Pancreas (tissue), 10 donors: Measurements from ENCODE around the gene MCTP2. TPM values are rescaled to one million over a fixed set of nuclear protein-coding genes. Genes with fewer than 3 reads are reported as not detected.

Source experiments
- ATAC-seq, 4 donors: fragments of 200-7000 bp; cut with Tn5 transposase; one replicate each; pipeline versions ENCODE4 v1.8.0 to v1.9.1; 2020; ENCODE audit warnings: mild to moderate bottlenecking in 4 of 4, moderate library complexity in 4 of 4
- DNase-seq, 6 donors: peaks; one replicate each; pipeline ENCODE4 v3.0.0-alpha.2; 2020
- FAIRE-seq: peaks from 2 replicates; lab custom pipeline; 2012; peaks lifted over from hg19 to GRCh38; lab: Jason Lieb, UNC
- H3K27ac ChIP-seq, 4 donors: fragments of 200-600 bp; sonication (generic); 1 replicate in 3 of 4; 2 replicates in 1 of 4; pipeline versions ENCODE4 v1.5.0 to v1.8.0; 2020
- H3K27me3 ChIP-seq, 4 donors: fragments of 200-600 bp; one replicate each; pipeline ENCODE4 v1.8.0; 2021
- H3K36me3 ChIP-seq, 3 donors: fragments of 200-600 bp; sonication (generic) in 1 of 3; one replicate each; pipeline versions ENCODE4 v1.5.0 to v1.8.0; 2020 to 2021
- H3K4me1 ChIP-seq, 3 donors: fragments of 200-600 bp; one replicate each; pipeline ENCODE4 v1.8.0; 2021
- H3K4me3 ChIP-seq, 4 donors: fragments of 200-600 bp; sonication (generic) in 2 of 4; one replicate each; pipeline versions ENCODE4 v1.5.0 to v1.8.0; 2020 to 2021
- H3K9me3 ChIP-seq, 4 donors: fragments of 200-600 bp; one replicate each; pipeline ENCODE4 v1.8.0; 2021
- CTCF ChIP-seq, 4 donors: fragments of 200-600 bp; sonication (generic) in 3 of 4; IDR thresholded peaks; one replicate each; pipeline versions ENCODE4 v1.5.0 to v1.8.0; 2021; ENCODE audit warnings: antibody characterized with exemption in 4 of 4
- whole genome bisulfite sequencing, 2 donors: extraction: QIAGEN DNeasy Blood & Tissue Kit; methylation state at CpG; one replicate each; pipeline ENCODE4 v1.1.7; 2013; 5-methylcytosine and 5-hydroxymethylcytosine counted together
- intact Hi-C, 3 donors: fragments of 100-400 bp; cut with DNase I; formaldehyde crosslinking; loops; one replicate each; pipeline versions ENCODE4 v1.11.1 to v1.14.2; 2022
- polyA plus RNA-seq, 2 donors: library from polyadenylated mRNA; stranded (reverse); fragments of 200-250 nt; gene quantifications; one replicate each; pipeline ENCODE4 v1.2.3, GENCODE V29; 2013
- total RNA-seq, 6 donors: library from RNA; stranded (reverse); fragmentation: NEBNext Ultra II Directional in 4 of 6; extraction: Animal tissue kit (Norgen Biotek cat#: 25700) in 4 of 6; gene quantifications; one replicate each; pipeline versions ENCODE4 v1.2.1 to v1.2.4, GENCODE V29; 2021 to 2023
- donor health status: healthy with polysubstance abuse.
- donor health status: DM: no; HTN: no; CAD: no; lungs with moderate emphysema.
- donor health status: DM: no; HTN: no; CAD: no.
- donor health status: control.
- donor health status: control.
- donor health status: Bipolar disorder and iron deficiency.
- donor health status: DM: yes; HTN: yes; CAD: no.
- donor health status: DM: no; HTN: no; CAD: no.
- donor health status: DM: no; HTN: no; CAD: no.
- donor health status: DM: yes; HTN: yes; CAD: no.

Gene MCTP2
- total and polyA plus RNA-seq, 8 donors, result 3.7 to 21.4 (median 14.7) TPM

DNA sequence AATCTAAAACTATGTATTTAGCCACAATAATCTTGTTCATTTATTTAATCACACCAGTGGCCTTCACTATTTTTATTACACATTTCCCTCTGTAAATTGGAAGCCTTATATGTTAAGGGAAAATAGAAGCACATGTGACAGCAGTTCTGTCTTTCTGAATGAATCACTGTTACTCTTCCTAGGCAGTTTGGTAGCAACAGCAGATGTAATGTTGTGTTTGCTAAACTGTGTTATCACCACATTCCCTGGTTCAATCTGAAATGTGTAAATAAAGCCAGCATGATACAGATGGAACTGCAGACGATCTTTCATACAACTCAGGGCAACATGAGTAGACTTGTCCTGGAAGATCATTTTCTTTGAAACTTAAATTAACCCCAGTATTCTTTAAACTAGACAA lies 220.1 kb downstream of the MCTP2 start:
- intact Hi-C loops, result no loop called here
- WGBS, 2 donors, result 35 to 42% methylated on average over 1 of the region's 1 CpG
- peak in 1 of 4 donors; percentile 49 for ATAC-seq

GRCh38 chr15:94453227-94453988 lies 222.0 kb downstream of the MCTP2 start:
- ATAC-seq, result no peak
- WGBS, 2 donors, result 93 to 96% methylated on average over 1 of the region's 1 CpG

More for the DNA sequence above, 220.1 kb downstream of the MCTP2 start:
- no peak overlapping the region for H3K4me3 ChIP-seq
- no peak overlapping the region for H3K27ac ChIP-seq
- peaks cover 0 to 3% (median 0%) of the 10 kb centered on the region in 4 donors for H3K9me3 ChIP-seq
- no peak for FAIRE-seq
- DNase-seq, result no peak
- no peaks in the 10 kb centered on the region for H3K4me1 ChIP-seq
- no peaks in the 10 kb centered on the region for H3K36me3 ChIP-seq
- no peak for TF ChIP-seq CTCF (IDR thresholded peaks at IDR 0.05)
- no peaks in the 10 kb centered on the region for H3K27me3 ChIP-seq

GRCh38 chr15:94455297-94455696 lies 223.9 kb downstream of the MCTP2 start:
- peaks cover 0 to 3% (median 0%) of the 10 kb centered on the region in 4 donors for H3K9me3 ChIP-seq
- H3K36me3 ChIP-seq, result no peaks in the 10 kb centered on the region
- H3K4me1 ChIP-seq, result no peaks in the 10 kb centered on the region
- WGBS, 2 donors, result 96 to 97% methylated on average over 9 of the region's 9 CpGs
- ATAC-seq (no peak), DNase-seq (no peak), FAIRE-seq (no peak)
- H3K27ac ChIP-seq, result no peak overlapping the region
- intact Hi-C loops, result no loop called here
- H3K4me3 ChIP-seq, result no peak overlapping the region
- no peaks in the 10 kb centered on the region for H3K27me3 ChIP-seq
- TF ChIP-seq CTCF (IDR thresholded peaks at IDR 0.05), result no peak

More at GRCh38 chr15:94453227-94453988, 222.0 kb downstream of the MCTP2 start:
- Histone ChIP-seq H3K27ac (no peak overlapping the region), H3K9me3 (peaks cover 0 to 3% (median 0%) of the 10 kb centered on the region in 4 donors), H3K4me3 (no peak overlapping the region), H3K27me3 (no peaks in the 10 kb centered on the region), H3K36me3 (no peaks in the 10 kb centered on the region), H3K4me1 (no peaks in the 10 kb centered on the region)
- DNase-seq (no peak), FAIRE-seq (no peak)
- TF ChIP-seq CTCF (IDR thresholded peaks at IDR 0.05), result no peak
- intact Hi-C loops, result no loop called here

- 89 to 94% methylated on average over 5 of the region's 5 CpGs for WGBS, 2 donors
- intact Hi-C loops, result no loop called here
- Histone ChIP-seq H3K27me3 (no peaks in the 10 kb centered on the region), H3K4me3 (no peak overlapping the region), H3K4me1 (no peaks in the 10 kb centered on the region), H3K36me3 (no peaks in the 10 kb centered on the region), H3K9me3 (peaks cover 0 to 3% (median 0%) of the 10 kb centered on the region in 4 donors), H3K27ac (no peak overlapping the region)
- no peak for FAIRE-seq
- no peak for TF ChIP-seq CTCF (IDR thresholded peaks at IDR 0.05)
- no peak for DNase-seq
- ATAC-seq, result no peak
Measured at GRCh38 chr15:94456226-94456625, 224.9 kb downstream of the MCTP2 start.

DNA sequence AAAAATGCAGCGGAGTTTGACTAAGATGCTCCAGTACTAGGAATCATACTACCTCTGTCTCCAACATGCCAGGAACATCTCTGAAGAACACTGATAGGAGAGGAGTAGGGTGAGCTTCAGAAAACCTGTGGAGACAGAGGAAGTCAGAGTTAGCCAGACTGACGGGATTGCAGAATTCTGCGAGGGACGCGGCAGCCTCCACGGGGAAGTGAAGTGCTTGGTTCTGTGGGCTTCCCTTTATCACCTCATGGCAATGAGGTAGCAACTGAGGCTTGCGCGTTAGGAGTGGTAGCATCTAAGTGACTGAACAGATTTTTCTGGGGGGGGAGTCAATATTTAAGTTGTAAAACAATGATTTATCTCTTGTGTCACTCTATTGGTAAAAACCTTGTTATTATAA lies 226.3 kb downstream of the MCTP2 start:
- WGBS, 2 donors, result 84 to 96% methylated on average over 8 of the region's 8 CpGs
- intact Hi-C loops, result no loop called here
- H3K36me3 ChIP-seq, result no peaks in the 10 kb centered on the region
- H3K27ac ChIP-seq, result no peak overlapping the region
- H3K4me3 ChIP-seq, result no peak overlapping the region
- peaks cover 0 to 3% (median 0%) of the 10 kb centered on the region in 4 donors for H3K9me3 ChIP-seq
- H3K27me3 ChIP-seq, result no peaks in the 10 kb centered on the region
- ATAC-seq, result no peak
- no peaks in the 10 kb centered on the region for H3K4me1 ChIP-seq
- no peak for TF ChIP-seq CTCF (IDR thresholded peaks at IDR 0.05)
- FAIRE-seq, result no peak
- DNase-seq, result no peak
